Activated CD4-positive, alpha-beta memory T cell treated with anti-CD3 and anti-CD28 coated beads for 36 hours (primary cell): ENCODE data around the gene C14orf93. TPM values are rescaled to one million over a fixed set of nuclear protein-coding genes. Genes with fewer than 3 reads are reported as not detected.
A peak's percentile ranks its signal among the peaks of the same experiment; 100 is the strongest.
"Not testable (repeated sequence)": the region's sequence is repeated elsewhere in the genome, so short reads cannot be mapped to it uniquely, and the experiment has no call there.

Source experiments
- CTCF ChIA-PET: fragments of 350-600 bp; sonication (Branson Sonifier 250); formaldehyde crosslinking; loops from one replicate; lab custom pipeline; 2021; ENCODE audit warnings: antibody characterized with exemption, inconsistent platforms; lab: Charles Lee
- POLR2A ChIA-PET: fragments of 350-600 bp; sonication (Branson Sonifier 250); formaldehyde crosslinking; loops from one replicate; lab custom pipeline; 2021; ENCODE audit warnings: antibody characterized with exemption; lab: Charles Lee
- DNase-seq: peaks from one replicate; pipeline ENCODE4 v3.0.0-alpha.2; 2020
- H3K27ac Mint-ChIP-seq: one replicate; pipeline ENCODE4 v1.8.0; 2021; ENCODE audit warnings: mixed read lengths
- H3K27me3 Mint-ChIP-seq: one replicate; pipeline ENCODE4 v1.8.0; 2021; ENCODE audit warnings: mixed read lengths
- H3K36me3 Mint-ChIP-seq: one replicate; pipeline ENCODE4 v1.8.0; 2021; ENCODE audit warnings: mixed read lengths
- H3K4me1 Mint-ChIP-seq: one replicate; pipeline ENCODE4 v1.8.0; 2021; ENCODE audit warnings: low read depth, mixed read lengths
- H3K4me3 Mint-ChIP-seq: one replicate; pipeline ENCODE4 v1.8.0; 2021; ENCODE audit warnings: mild to moderate bottlenecking, mixed read lengths
- H3K9me3 Mint-ChIP-seq: one replicate; pipeline ENCODE4 v1.8.0; 2021; ENCODE audit warnings: mixed read lengths
- intact Hi-C: fragments of 100-400 bp; cut with micrococcal nuclease; formaldehyde crosslinking; loops from one replicate; pipeline ENCODE4 v1.15.1; 2023
- total RNA-seq, 2 experiments: library from RNA; stranded (reverse); gene quantifications; one replicate each; pipeline ENCODE4 v1.2.3, GENCODE V29; 2021

Gene C14orf93
- total RNA-seq, 2 experiments from 2014 or later: 7.5 to 10.8 TPM

DNA sequence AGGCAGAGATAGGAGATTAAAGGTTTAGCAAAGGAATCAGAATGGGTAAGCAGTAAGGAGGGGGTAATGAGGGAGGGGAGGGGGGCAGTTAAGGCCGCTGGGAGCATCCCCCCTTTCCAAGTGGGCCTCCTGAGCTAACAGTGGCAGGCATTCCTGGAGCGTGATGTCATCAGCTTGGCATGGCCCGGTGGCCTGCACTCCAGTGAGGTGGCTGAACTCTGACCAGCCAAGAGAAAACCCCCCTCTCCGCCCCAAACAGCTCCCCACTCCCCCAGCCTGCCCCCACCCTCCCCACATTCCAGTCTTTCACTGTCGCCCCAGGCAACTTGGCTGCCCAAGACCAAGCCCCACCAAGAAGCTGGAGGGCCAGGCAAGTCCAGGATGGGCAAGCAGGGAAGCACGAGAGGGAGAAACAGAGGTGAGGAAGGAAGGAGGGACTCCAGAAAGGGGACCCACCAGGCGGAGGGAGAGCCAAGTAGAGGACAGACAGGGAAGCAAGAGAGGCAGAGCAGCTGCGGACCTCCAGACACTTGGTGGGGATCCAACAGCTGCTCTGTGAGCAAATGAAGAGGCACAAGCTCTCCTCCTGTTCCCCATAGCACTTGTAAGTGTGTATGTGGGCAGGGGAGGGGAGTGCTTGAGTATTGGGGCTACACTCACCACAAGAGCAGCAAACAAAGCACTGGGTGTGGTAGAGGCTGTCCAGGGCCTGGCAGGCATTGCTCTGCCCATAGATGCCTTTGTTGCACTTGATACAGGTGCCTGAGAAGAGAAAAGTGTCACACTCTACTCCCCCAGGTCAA lies 32.1 kb downstream of the C14orf93 start:
- CTCF ChIA-PET: interaction anchor here (1.1 to 8.5 kb wide), 6 partner anchors 6 to 143 kb away, joined by 3 to 201 read pairs (median 8); partner anchors contain the start of genes AJUBA and CDH24
- H3K36me3 Mint-ChIP-seq: no peaks in the 10 kb centered on the region
- H3K4me1 Mint-ChIP-seq: peaks cover 6% of the 10 kb centered on the region
- intact Hi-C loops: no loop called here
- no peak overlapping the region for H3K4me3 Mint-ChIP-seq
- POLR2A ChIA-PET: no interaction called here
- H3K9me3 Mint-ChIP-seq: no peaks in the 10 kb centered on the region
- H3K27me3 Mint-ChIP-seq: no peaks in the 10 kb centered on the region
- H3K27ac Mint-ChIP-seq: no peak overlapping the region
- DNase-seq: no peak

DNA sequence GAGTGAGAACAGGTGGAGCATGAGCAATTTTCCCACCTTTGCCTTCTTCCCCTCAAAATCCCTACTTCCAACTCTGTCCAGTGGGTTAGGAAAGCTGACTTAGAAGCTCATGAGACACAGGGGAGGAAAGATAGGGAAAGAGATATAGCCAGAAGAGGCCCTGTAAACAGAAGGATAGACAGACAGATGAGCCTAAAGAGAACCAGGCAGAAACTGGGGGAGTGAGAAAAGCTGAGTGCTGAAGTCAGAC lies 32.6 kb downstream of the C14orf93 start:
- POLR2A ChIA-PET: no interaction called here
- Mint-ChIP-seq H3K4me1 (peaks cover 6% of the 10 kb centered on the region), H3K9me3 (no peaks in the 10 kb centered on the region), H3K27me3 (no peaks in the 10 kb centered on the region), H3K27ac (no peak overlapping the region), H3K36me3 (no peaks in the 10 kb centered on the region), H3K4me3 (no peak overlapping the region)
- DNase-seq: no peak
- CTCF ChIA-PET: interaction anchor here (1.1 to 8.5 kb wide), 7 partner anchors 7 to 143 kb away, joined by 3 to 201 read pairs (median 5); partner anchors contain the start of genes AJUBA and CDH24
- intact Hi-C loops: no loop called here

DNA sequence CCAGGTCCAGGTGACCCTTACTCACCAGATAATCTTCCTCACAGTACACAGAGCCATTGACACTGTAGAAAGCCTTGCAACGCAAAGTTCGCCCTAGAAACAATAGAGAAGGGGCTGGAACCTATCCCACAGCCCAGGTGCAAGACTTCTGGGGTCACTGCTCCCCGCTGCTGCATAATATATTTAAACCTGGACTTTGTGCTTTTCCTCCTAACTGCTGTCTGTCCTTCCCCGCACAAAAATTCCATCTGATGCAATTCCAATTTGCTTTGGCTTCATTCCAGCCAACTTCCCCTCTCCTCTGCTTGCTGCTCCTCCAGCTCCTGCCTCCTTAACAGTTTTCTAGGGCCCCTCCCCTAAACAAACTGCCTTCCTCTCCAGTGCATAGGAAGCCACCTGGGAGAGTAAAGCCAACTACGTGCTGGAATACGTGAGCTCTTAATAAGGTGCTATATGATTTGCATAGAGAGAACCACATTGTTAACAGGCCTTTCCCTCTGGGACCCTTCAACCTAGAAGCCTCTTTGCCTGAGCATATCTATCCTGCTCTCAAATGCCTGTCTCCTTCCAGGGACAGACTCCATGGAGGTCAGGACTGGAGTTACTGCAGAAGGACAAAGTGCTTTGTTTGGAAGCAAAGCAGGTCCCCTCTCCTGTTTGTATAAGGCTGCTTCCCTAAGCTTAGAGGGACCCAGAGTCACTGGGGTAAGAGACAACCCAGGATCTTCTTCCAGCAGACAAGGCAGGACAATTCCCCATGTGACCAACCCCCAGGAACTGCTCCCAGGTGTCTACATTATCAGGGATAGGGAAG lies 33.1 kb downstream of the C14orf93 start:
- Mint-ChIP-seq H3K4me3 (no peak overlapping the region), H3K27me3 (no peaks in the 10 kb centered on the region), H3K9me3 (no peaks in the 10 kb centered on the region), H3K27ac (no peak overlapping the region), H3K36me3 (no peaks in the 10 kb centered on the region), H3K4me1 (peaks cover 6% of the 10 kb centered on the region)
- ChIA-PET POLR2A (no interaction called here), CTCF (interaction anchor here (1.1 to 8.5 kb wide), 7 partner anchors 7 to 144 kb away, joined by 3 to 201 read pairs (median 5); partner anchors contain the start of genes AJUBA and CDH24)
- DNase-seq: no peak
- intact Hi-C loops: no loop called here

GRCh38 chr14:22974530-22975313 lies 35.2 kb downstream of the C14orf93 start:
- Mint-ChIP-seq H3K36me3 (no peaks in the 10 kb centered on the region), H3K9me3 (no peaks in the 10 kb centered on the region), H3K4me3 (no peak overlapping the region), H3K27me3 (no peaks in the 10 kb centered on the region), H3K27ac (no peak overlapping the region), H3K4me1 (peaks cover 1% of the 10 kb centered on the region)
- intact Hi-C loops: no loop called here
- POLR2A ChIA-PET: no interaction called here
- CTCF ChIA-PET: interaction anchor here (0.7 to 8.5 kb wide), 8 partner anchors 9 to 94 kb away, joined by 3 to 201 read pairs (median 8); partner anchors contain the start of genes AJUBA, CDH24 and HAUS4
- DNase-seq: no peak

GRCh38 chr14:22973217-22974032 lies 36.5 kb downstream of the C14orf93 start:
- no peaks in the 10 kb centered on the region for H3K4me1 Mint-ChIP-seq
- no peaks in the 10 kb centered on the region for H3K36me3 Mint-ChIP-seq
- POLR2A ChIA-PET: interaction anchor here (0.6 kb wide), 1 partner anchor 89 kb away, joined by 3 read pairs; no protein-coding TSS in a partner anchor
- DNase-seq: peak; percentile 55
- intact Hi-C loops: loop anchor here (1.0 kb wide), 2 partner anchors 10 to 85 kb away; no protein-coding TSS in a partner anchor
- H3K27me3 Mint-ChIP-seq: no peaks in the 10 kb centered on the region
- CTCF ChIA-PET: interaction anchor here (0.7 to 8.5 kb wide), 32 partner anchors 9 to 1053 kb away, joined by 3 to 201 read pairs (median 4); partner anchors contain the start of genes ACIN1, AJUBA, C14orf119 and CDH24
- H3K9me3 Mint-ChIP-seq: no peaks in the 10 kb centered on the region
- H3K4me3 Mint-ChIP-seq: no peak overlapping the region
- H3K27ac Mint-ChIP-seq: no peak overlapping the region

GRCh38 chr14:22972313-22972930 lies 37.5 kb downstream of the C14orf93 start:
- Mint-ChIP-seq H3K36me3 (no peaks in the 10 kb centered on the region), H3K4me1 (no peaks in the 10 kb centered on the region), H3K4me3 (no peak overlapping the region), H3K27ac (no peak overlapping the region), H3K9me3 (no peaks in the 10 kb centered on the region), H3K27me3 (no peaks in the 10 kb centered on the region)
- intact Hi-C loops: no loop called here
- CTCF ChIA-PET: interaction anchor here (0.5 to 8.5 kb wide), 34 partner anchors 10 to 1052 kb away, joined by 3 to 201 read pairs (median 4); partner anchors contain the start of genes ACIN1, AJUBA, C14orf119 and CDH24
- DNase-seq: no peak
- POLR2A ChIA-PET: interaction anchor here (0.6 kb wide), 1 partner anchor 17 kb away, joined by 3 read pairs; no protein-coding TSS in a partner anchor

GRCh38 chr14:22971152-22971551 lies 38.8 kb downstream of the C14orf93 start:
- Mint-ChIP-seq H3K9me3 (no peaks in the 10 kb centered on the region), H3K4me3 (no peak overlapping the region), H3K36me3 (no peaks in the 10 kb centered on the region), H3K27me3 (no peaks in the 10 kb centered on the region), H3K27ac (no peak overlapping the region), H3K4me1 (no peaks in the 10 kb centered on the region)
- ChIA-PET CTCF (interaction anchor here (0.6 to 8.5 kb wide), 7 partner anchors 13 to 202 kb away, joined by 3 to 201 read pairs (median 4); partner anchors contain the start of gene AJUBA), POLR2A (no interaction called here)
- DNase-seq: no peak
- intact Hi-C loops: no loop called here

GRCh38 chr14:22966783-22967269 lies 43.1 kb downstream of the C14orf93 start:
- CTCF ChIA-PET: interaction anchor here (3.3 kb wide), 1 partner anchor 20 kb away, joined by 22 read pairs; no protein-coding TSS in a partner anchor
- no peaks in the 10 kb centered on the region for H3K27me3 Mint-ChIP-seq
- no peaks in the 10 kb centered on the region for H3K4me1 Mint-ChIP-seq
- H3K36me3 Mint-ChIP-seq: no peaks in the 10 kb centered on the region
- no peaks in the 10 kb centered on the region for H3K9me3 Mint-ChIP-seq
- no peak overlapping the region for H3K4me3 Mint-ChIP-seq
- no peak for DNase-seq
- intact Hi-C loops: no loop called here
- POLR2A ChIA-PET: interaction anchor here (0.7 kb wide), 1 partner anchor 94 kb away, joined by 7 read pairs; no protein-coding TSS in a partner anchor
- no peak overlapping the region for H3K27ac Mint-ChIP-seq

DNA sequence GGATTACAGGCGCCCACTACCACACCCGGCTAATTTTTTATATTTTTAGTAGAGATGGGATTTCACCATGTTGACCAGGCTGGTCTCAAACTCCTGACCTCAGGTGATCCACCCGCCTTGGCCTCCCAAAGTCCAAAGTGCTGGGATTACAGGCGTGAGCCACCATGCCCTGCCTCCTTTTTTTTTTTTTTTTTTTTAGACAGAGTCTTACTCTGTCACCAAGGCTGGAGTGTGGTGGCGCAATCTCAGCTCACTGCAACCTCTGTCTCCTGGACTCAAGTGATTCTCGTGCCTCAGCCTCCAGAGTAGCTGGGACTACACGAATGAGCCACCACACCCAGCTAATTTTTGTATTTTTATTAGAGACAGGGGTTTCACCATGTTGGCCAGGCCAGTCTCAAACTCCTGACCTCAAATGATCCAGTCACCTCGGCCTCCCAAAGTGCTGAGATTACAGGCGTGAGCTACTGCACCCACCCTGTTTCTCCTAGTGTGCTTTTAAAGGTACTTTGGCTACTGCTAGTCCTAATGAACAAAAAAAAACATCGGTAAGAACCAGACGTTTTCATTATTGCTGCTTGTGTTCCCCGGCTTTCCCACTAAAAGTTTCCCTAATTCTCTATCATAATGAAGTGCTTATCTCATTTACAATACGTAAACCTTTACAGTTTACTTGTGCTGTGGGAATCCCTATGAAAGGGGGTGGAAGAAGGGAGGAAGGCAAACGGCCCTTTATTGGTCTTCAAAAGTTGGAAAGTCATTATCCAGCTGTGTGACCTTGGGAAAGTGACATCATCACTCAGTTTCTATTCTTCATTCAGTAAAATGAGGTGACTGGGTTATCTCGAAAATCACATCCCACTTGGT lies 43.8 kb downstream of the C14orf93 start:
- H3K9me3 Mint-ChIP-seq, H3K4me1 Mint-ChIP-seq, intact Hi-C loops, H3K27ac Mint-ChIP-seq, H3K27me3 Mint-ChIP-seq, DNase-seq, H3K36me3 Mint-ChIP-seq, H3K4me3 Mint-ChIP-seq: not testable (repeated sequence)
- POLR2A ChIA-PET: interaction anchor here (0.7 kb wide), 1 partner anchor 93 kb away, joined by 7 read pairs; no protein-coding TSS in a partner anchor
- CTCF ChIA-PET: interaction anchor here (3.3 kb wide), 1 partner anchor 21 kb away, joined by 22 read pairs; no protein-coding TSS in a partner anchor
